Measurements from ENCODE around the gene ATF4.

ATF4 gene

GRCh38 chr22:39520226-39521105 is at the start of gene ATF4:
Gene ATF4 (plus strand): TSS chr22:39520562. CDS start chr22:39521446, 884 bp downstream.
- peak; percentile 84 for DNase-seq (ENCODE audit: low spot score)
- in situ Hi-C loops (cut with MboI; ENCODE audit: low sequenced_read_pairs, unreplicated experiment): loop anchor here (25.0 kb wide), 1 partner anchor 358 kb away; the partner anchor contains the start of gene CBX7
- TF ChIP-seq CTCF (IDR thresholded peaks at IDR 0.05; ENCODE audit: borderline replicate concordance, control extremely low read depth, extremely low read depth, insufficient read depth, missing control alignments): no peak

GRCh38 chr22:39471381-39472141 is 48.8 kb upstream of the ATF4 start:
- peak; percentile 74 for DNase-seq (ENCODE audit: low spot score)
- in situ Hi-C loops (cut with MboI; ENCODE audit: low sequenced_read_pairs, unreplicated experiment): no loop called here

GRCh38 chr22:39472570-39473556 is 47.5 kb upstream of the ATF4 start:
- no peak for DNase-seq (ENCODE audit: low spot score)
- in situ Hi-C loops (cut with MboI; ENCODE audit: low sequenced_read_pairs, unreplicated experiment): no loop called here
- no peak for TF ChIP-seq CTCF (IDR thresholded peaks at IDR 0.05; ENCODE audit: borderline replicate concordance, control extremely low read depth, extremely low read depth, insufficient read depth, missing control alignments)

More at GRCh38 chr22:39471381-39472141, 48.8 kb upstream of the ATF4 start:
- TF ChIP-seq CTCF (IDR thresholded peaks at IDR 0.05; ENCODE audit: borderline replicate concordance, control extremely low read depth, extremely low read depth, insufficient read depth, missing control alignments): no peak

- no peak for DNase-seq (ENCODE audit: low spot score)
- no peak for TF ChIP-seq CTCF (IDR thresholded peaks at IDR 0.05; ENCODE audit: borderline replicate concordance, control extremely low read depth, extremely low read depth, insufficient read depth, missing control alignments)
- in situ Hi-C loops (cut with MboI; ENCODE audit: low sequenced_read_pairs, unreplicated experiment): no loop called here
Measured at GRCh38 chr22:39473851-39474250, 46.5 kb upstream of the ATF4 start.

GRCh38 chr22:39474351-39475111 is 45.8 kb upstream of the ATF4 start:
- no peak for TF ChIP-seq CTCF (IDR thresholded peaks at IDR 0.05; ENCODE audit: borderline replicate concordance, control extremely low read depth, extremely low read depth, insufficient read depth, missing control alignments)
- no peak for DNase-seq (ENCODE audit: low spot score)
- in situ Hi-C loops (cut with MboI; ENCODE audit: low sequenced_read_pairs, unreplicated experiment): no loop called here

Measured in GM13976 (cell line).